NCI-H748 (cell line): ENCODE results near the gene NDUFS6.
A peak's percentile ranks its signal among the peaks of the same experiment; 100 is the strongest.
"Not testable (repeated sequence)": the region's sequence is repeated elsewhere in the genome, so short reads cannot be mapped to it uniquely, and the experiment has no call there.

Experiments used
- DNase-seq: peaks from one replicate; lab custom pipeline; 2025; ENCODE audit not compliant: unreplicated experiment; lab: John Stamatoyannopoulos, UW

NDUFS6 gene

DNA sequence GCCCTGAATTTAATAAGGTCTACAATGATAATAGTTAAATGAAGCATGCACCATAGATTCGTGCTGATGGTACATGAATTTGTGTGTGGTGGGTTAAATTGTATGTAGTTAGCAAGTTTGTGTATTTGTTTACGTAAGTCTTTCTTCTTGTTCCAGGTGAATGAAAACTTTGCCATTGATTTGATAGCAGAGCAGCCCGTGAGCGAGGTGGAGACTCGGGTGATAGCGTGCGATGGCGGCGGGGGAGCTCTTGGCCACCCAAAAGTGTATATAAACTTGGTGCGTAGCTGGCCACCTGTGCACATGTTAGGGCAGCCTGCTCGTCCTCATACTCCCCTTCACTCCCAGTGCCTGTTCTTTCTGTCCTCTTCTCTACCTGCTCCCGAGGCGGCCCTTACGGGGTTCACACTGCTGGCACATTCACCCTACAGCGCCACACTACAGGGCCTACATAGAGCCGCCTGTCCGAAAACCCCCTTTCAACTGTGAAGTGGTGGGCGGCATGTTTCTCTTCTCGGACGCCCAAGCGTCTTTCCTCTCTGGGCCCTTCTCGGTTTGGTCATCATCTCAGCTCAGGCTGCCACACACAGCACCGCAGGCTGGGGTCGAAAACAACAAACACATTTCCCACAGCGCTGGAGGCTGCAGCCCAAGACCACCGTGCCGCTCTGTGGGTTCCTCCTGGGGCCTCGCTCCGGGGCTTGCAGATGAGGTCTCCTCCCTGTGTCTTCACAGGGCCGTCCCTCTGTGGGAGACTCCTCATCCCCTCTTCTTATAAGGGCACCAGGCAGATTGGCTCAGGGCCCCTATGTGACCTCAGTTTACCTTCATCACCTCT lies 13.2 kb downstream of the NDUFS6 start:
- no peak for DNase-seq

DNA sequence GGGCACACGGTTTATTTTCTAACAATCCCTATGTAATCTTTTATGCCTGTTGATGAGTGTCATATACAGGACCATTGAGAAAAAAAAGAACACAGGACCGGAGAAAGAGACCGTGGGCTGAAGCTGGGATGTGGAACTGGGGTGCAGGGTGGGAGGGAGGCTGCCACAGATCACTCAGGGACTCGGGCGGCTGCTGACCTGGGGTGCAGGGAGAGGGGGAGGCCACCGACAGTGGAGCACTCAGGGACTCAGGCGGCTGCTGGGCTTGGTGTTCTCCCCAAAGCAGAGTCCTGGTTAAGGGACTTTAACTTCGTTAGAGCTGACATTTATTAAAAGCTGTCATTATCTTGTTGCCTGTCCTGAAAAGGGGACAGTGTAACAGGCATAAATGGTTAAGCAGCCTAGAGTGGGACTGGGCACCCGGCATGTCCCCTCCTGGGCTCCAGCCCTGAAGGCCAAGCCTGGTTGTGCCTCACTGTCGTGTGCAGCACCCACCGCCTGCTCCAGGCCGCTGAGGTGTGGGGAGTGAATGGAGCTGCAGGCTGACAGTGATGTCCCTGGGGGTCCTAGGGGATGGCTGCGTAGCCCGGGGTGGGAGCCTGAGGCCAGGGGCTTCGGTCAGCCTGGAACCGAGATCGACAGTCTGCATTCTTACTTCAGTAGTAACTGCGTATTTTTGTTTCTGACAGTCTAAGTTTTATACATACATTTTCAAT lies 14.0 kb downstream of the NDUFS6 start:
- DNase-seq, result no peak

DNA sequence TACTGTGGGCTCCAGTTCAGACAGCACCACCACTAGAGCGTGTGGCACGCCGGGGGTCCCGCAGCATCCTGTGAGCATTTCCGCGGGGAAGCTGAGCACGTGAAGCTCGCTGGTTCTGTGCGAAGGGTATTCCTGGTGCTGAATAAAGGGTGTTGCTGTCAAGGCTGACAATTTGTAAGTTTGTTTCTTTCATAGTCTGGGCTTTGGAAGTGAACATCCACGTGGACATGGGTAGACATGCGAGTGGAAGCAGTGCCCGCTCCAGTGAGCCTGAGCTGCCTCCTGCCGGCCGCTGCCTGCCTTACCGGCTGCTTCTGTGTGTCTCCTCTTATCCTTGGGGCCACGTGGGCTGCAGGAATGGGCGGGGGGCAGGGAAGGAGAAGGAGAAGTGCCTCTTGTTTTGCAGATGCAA lies 14.7 kb downstream of the NDUFS6 start:
- no peak for DNase-seq

DNA sequence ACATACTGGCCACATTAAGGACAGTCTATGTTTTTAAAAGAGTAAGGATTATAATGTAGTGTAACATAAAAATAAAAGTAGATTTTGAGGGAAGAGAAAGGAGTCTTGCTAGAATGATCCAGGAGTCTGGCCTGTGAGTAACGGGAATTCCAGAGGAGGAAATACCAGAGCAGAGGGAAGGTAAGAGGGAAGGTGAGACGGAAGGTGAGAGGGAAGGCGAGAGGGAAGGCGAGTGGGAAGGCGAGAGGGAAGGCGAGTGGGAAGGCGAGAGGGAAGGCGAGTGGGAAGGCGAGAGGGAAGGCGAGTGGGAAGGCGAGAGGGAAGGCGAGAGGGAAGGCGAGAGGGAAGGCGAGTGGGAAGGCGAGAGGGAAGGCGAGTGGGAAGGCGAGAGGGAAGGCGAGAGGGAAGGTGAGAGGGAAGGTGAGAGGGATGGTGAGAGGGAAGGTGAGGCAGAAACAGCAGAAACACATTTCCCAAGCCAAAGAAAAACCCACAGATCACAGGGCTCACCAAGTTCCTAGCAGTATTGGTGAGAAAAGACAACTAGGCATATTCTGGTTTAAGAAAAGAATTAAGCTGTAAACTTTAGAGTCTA lies 15.4 kb downstream of the NDUFS6 start:
- not testable (repeated sequence) for DNase-seq

DNA sequence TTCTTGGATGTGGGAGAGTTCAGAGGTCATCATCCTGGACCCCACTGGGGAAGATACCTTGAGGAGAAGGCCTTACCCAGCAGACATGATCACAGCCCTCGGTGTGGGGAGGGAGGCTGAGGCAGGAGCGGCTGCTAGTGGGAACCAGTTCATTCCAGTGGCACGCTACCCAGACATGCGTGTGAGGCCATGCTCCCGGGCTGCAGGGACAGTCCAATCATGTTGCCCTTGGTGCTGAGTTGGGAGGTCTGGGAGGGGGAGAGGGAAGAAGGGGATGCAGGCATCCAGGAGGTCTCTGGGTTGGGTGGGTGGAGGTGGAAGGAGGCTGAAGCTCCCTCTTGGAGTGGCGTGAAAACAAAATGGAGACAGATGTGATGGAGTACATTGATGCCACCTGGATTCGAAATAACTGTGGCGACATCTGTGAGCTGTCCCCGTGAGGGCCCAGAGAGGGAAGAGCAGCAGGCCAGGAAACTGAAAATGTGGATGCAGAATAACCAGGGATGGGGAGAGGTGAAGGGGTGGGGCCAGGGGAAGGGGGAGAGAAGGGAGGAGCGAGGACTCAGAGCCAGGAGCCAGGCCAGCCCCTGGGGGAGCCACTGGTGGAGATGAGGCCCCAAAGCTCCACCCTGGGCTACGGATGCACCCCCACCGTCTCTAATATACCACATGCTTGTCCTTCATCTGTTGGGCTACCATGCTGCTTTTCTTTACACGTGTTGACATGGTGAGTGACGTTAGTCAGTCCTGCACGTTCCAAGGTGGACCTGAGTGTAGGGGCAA lies 16.2 kb downstream of the NDUFS6 start:
- no peak for DNase-seq

DNA sequence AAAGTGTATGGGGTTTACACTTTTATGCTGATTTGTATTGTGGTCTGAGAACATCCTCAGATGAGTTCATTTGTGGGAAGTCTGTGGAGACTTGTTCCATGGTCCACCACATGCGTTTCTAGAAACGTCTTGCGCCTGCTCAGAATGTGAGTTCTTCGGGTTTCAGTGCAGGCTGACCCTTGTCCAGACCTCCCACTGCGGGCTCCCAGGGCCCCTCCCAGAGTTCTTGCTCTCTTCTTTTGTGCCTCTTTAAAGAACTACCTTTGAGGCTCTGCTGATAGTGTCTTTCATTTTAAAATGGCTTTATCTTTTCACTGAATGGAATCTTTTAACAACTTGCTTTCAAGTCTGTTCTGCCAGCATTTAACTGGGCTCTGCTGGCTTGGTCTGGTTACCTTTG lies 17.6 kb downstream of the NDUFS6 start:
- DNase-seq, result no peak

DNA sequence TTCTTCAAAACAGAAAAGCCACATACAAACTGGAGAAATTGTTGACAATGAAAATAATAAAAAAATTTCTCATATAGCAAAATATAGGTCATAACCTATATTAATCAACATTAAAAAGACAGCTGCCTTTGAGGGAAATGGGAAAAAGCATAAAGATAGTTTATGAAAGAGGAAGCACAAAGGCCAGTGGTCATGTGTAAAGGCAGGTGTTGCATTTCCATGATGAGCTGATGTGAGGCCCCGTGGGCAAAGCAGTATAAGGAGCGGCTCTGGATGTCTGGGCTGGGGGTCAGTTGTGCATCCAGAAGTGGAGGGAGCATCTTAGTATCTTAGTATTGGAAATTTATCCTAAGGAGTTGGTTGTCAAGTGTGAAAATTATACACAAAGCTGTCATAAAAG lies 18.3 kb downstream of the NDUFS6 start:
- DNase-seq, result no peak

DNA sequence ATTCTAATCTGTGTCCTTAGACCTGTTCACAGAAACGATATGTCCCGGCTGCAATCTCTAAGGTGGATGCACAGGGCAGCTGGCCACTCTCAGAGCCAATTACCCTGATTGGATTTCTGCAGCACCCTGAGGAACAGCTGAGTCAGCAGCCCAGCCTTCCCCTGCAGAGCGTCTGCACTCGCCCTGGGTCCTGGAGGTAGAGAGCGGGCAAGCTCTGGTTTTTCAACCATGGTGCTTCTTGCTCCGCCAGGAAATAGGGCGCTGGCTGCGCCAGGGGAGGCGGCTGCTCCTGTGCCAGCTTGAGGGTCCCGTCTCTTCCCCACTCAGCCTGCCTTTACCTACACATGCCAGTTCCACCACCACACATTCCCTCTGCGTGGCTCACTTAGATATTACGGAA lies 19.2 kb downstream of the NDUFS6 start:
- no peak for DNase-seq

DNA sequence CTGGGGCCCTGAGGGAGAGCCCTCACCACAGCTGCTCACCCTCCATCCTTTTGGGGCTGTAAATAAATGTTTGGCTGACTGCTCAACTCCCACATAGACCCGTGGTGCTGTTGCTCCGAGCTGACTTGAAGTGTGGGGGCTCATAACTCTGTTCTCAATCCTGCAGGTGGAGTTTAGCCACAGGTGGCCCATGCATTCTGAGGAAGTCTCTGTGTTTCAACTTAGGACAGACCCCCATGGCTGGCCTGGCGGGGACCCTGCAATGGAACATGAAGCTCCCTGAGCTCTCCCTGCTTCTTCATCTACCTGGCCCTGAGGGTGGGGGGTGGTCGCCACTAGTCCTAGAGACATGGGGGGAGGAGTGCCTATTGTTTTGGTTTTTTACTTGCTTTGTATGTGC lies 19.7 kb downstream of the NDUFS6 start:
- no peak for DNase-seq

DNA sequence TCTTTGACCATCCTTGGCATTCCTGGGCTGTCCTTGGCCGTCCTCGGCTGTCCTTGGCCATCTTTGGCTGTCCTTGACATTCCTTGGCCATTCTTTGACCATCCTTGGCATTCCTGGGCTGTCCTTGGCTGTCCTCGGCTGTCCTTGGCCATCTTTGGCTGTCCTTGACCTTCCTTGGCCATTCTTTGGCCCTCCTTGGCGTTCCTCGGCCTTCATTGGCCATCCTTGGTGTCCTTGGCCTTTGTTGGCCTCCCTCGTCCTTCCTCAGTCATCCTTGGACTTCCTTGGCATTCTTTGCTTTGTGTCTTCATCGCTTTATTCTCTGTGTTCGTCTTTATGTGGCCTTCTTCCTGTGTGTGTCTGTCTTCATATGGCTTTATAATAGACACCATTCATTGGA lies 20.7 kb downstream of the NDUFS6 start:
- no peak for DNase-seq

DNA sequence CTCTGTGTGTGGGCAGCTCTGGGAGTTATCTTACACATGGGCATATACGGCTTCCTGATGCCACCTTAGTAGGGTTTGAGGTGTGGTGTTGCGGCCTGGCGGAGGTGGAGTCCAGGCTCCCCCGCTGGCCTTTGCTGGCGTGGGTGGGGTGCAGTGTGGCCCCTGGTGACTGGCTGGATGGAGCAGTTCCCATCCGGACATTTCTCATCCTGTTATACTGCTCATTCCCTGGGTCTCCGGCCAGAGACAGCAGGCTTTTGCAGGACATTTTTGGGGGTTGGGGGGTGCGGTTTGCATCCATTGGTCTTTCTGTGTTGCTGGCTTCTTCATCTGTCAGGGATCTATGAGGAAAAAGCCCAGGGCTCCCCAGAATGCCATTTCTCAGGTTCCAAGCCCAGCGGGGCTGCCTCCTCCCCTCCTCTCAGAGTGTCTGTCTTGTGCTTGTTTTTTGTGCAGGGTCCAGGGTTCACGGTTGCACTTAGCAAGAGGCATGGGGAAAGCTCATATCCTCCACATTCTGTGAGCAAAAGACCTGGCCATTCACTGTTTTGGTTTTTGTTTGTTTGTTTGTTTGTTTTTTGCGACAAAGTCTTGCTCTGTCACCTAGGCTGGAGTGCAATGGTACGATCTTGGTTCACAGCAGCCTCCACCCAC lies 22.3 kb downstream of the NDUFS6 start:
- no peak for DNase-seq

DNA sequence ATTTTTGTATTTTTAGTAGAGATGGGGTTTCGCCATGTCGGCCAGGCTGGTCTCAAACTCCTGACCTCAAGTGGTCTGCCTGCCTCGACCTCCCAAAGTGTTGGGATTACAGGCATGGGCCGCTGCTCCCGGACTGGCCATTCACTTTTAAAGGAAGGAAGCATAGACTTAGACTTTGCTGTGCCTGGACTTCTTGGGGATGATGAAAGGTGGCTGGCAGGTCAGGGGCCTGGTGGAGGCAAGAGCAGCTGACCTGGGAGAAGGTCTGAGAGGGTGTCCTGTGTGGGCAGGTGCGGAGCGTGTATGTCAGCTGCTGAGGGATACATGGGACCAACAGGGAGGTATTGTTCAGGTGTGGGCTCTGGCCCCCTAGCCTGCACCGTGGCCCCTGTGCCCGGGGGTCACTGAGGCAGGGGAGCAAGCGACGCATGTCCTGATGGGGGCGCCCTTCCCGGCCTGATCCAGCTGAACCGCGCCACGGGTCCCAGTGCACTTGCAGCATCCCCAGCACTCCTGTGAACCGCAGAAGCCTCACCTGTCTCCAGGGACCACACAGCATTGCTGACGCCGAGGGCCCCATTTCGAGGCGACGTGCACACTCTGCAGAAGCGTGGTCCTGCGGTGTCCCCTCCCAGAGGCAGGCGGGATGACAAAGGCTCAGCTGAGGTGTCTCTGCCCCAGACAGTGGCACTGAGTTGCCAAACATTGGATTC lies 23.1 kb downstream of the NDUFS6 start:
- no peak for DNase-seq

DNA sequence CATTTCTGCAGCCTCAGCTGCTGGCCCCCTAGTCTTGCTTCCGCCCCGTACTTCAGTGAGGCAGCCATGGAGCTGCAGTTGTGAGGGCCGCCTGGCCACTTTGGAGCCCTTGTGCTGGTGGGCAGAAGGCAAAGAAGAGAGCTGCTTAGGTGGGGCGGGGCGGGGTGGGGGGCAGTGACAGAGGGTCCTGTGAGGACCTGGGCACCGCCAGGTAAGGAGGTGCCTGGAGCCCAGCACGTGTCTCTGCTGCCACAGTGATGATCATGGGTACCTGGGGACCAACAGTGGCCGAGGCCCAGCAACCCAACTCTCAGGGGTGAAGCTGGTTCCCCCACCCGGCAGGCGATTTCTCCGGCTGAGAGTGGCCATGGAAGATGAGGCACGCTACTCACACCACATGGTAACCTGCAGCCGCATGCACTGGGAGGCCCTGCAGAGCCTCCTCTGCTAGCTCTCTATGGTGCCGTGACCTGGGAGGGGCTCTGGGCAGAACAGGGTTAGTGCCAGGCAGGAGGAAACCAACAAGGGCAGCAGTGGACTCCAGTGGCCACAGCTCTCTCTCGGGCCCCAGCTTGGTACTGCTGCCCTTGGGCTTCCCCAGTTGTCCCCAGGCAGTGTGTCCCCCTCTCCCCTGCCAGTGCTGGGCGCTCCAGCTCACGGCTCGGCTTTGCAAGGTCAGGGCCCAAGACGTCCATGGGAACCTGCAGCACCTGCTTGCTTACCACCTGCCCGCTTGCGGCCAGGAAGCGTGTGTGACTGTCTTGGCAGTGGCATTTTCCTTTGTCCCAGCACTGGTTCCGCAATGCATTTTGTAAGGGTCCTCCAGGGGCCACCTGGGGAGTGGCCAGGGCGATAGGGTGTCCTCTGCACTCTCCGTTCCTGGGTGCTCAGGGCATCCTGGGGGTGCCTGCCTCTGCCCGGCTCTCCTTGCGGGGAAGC lies 24.0 kb downstream of the NDUFS6 start:
- DNase-seq, result no peak

DNA sequence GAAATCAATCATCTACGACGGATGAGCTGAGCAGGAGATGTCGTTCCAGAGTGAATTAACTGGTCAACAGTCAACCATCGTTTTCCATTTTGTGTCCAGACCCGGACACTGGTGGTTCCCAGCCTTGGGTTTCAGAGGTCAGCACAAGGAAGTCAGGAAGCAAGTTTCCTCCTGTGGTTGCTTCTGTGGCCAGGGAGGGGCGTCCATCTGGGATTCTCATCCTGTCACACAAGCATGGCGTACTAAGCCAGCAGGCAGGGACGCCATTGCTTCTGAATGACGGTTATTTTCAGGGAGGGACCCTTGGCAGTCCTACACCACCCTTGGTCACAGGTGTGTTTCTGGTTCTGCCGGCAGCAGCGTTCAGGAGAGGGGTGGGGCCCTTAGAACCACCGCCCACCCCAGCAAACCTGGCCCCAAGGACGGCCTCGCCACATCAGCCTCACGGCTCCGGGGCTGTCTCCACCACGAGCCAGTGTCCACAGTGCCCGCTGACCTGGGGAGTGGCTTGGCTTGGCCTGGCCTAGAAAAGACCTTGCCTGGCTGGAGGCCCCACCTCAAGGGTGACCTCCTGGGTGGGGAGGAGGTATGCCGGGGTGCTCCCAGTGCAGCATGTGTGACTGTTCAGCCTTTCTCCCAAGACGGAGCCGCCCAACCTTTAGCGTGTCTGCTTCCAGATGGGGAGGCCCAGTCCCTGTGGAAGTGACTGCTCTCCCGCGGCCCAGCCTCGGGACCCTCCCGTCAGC lies 25.2 kb downstream of the NDUFS6 start:
- DNase-seq, result no peak

DNA sequence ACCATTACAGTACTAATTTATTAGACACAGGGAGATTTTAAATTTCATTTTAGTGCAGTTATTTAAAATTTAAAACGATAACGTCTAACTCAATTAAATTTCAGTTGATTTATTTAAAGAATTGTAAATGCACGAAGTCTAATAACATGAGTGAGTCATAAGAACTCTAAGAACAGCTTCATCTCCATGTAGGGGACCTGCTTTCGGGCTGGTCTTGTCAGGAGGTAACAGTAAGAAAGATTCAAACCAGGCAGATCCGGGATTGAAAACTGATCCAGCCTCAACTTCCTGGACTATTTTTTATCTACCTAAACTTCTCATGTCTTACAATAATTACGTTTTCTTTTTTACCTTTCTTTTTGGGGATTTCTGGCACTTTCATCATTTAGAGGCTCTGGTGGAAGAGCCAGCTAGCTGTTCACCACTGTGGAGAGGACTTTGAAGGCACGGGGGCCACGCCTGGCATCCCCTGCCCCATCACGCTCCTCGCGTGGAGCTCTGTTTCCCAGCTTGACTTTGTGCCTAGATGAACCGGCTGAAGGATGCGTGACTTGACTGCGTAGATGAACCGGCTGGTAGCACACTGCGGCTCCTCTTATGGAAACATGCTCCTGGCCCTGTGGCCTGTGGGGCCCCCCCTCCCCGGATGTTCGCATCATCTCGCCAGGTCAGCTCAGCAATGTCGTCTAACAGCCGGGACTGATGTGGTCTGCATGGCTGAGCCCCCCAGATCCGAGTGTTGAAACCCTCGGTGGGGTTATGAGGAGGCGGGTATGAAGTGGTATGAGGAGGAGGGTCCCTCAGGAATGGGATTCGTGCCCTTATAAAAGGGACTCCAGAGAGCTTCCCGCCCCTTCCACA lies 26.0 kb downstream of the NDUFS6 start:
- DNase-seq, result no peak

DNA sequence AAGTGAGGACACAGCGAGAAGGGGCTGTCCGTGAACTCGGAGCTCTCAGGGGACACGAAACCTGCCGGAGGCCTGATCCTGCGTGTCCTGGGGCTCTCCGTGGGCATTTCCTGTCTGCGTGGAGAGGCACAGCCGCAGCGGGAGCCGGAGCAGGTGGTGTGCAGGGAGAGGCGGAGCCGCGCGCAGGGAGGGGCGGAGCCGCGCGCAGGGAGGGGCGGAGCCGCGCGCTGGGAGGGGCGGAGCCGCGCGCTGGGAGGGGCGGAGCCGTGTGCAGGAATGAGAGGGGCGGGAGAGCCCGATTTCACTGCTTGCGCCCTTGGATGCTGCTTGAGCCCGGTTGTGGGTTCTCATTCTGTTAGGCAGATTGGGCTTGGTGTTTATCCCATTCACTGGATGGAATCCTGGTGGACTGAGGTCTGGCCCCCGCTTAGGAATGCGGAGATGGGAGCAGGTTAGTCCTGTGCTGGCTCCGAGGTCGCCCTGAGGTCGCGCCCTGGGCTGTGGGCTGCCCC lies 26.7 kb downstream of the NDUFS6 start:
- peak; percentile 51 for DNase-seq

DNA sequence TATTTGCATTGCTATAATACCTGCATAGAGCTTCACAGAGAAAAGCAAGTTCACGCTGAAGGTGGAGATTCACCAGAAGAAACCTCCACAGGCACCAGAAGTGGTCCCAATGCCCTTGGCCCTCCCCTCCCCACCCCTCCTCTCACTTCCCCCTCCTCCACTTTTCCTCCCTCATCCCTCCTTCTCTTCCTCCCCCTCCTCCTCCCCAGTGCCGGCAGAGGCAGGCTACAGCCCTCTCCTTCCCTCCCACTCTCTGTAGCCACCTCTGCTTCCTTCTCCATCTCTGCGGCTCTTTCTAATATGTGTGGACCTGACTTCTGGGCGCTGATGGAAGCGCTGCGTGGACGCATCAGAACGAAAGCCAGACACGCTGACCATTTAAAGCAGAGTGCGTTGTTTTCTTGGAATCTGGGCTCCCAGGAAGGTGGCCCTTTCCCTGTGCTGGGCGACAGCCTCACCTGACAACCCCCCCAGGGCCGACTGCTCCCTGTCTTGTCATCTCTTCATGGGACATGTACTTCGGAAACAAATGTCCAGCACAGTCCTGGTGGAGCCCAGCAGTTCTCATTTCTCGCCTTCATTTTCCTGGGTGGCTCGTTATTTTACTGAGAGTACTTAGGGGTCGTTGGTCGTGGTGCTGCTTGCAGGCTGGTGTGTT lies 29.5 kb downstream of the NDUFS6 start:
- no peak for DNase-seq
